A673 (cell line): ENCODE results near the gene FBXL13.

Experiments
- CTCF ChIP-seq: fragments of 300-800, 200-600 bp; sonication (generic); conservative IDR thresholded peaks from 2 replicates; pipeline ENCODE4 v1.5.1; 2017; ENCODE audit warnings: low read depth, mild to moderate bottlenecking, antibody characterized with exemption, low read length, moderate library complexity, mixed read lengths
- EZH2 ChIP-seq: fragments of 200-600 bp; sonication (generic); IDR thresholded peaks from 2 replicates; pipeline ENCODE4 v1.6.1; 2017; ENCODE audit warnings: borderline replicate concordance, low read depth, mild to moderate bottlenecking, mixed read lengths, antibody characterized with exemption, low read length; ENCODE audit not compliant: poor library complexity, severe bottlenecking

- TF ChIP-seq EZH2 (no peak), CTCF (no peak)
These were observed 205.4 kb downstream of the FBXL13 start for GRCh38 chr7:102869195-102869594.
